H9 (cell line): ENCODE results near the gene OR5V1. TPM values are rescaled to one million over a fixed set of nuclear protein-coding genes. Genes with fewer than 3 reads are reported as not detected.

Experiments
- DNase-seq: peaks from one replicate; pipeline ENCODE4 v3.0.0-alpha.2; 2017
- H2AFZ ChIP-seq: one replicate; pipeline ENCODE4 v1.6.1; 2013; ENCODE audit warnings: mild to moderate bottlenecking, low read length, control low read depth, moderate library complexity
- H2AK5ac ChIP-seq: 2 replicates; pipeline ENCODE4 v1.6.1; 2013; ENCODE audit warnings: low read length, control low read depth, mixed read lengths; ENCODE audit not compliant: insufficient read length
- H2BK120ac ChIP-seq: one replicate; pipeline ENCODE4 v1.6.1; 2013; ENCODE audit warnings: low read depth, mild to moderate bottlenecking, low read length, control low read depth, inconsistent platforms; ENCODE audit not compliant: poor library complexity, severe bottlenecking
- H2BK12ac ChIP-seq: 2 replicates; pipeline ENCODE4 v1.6.1; 2013; ENCODE audit warnings: low read length, control low read depth, mixed read lengths, low read depth; ENCODE audit not compliant: insufficient read length
- H2BK15ac ChIP-seq: 2 replicates; pipeline ENCODE4 v1.6.1; 2013; ENCODE audit warnings: low read depth, low read length, control low read depth
- H2BK20ac ChIP-seq: one replicate; pipeline ENCODE4 v1.6.1; 2013; ENCODE audit warnings: low read depth, mild to moderate bottlenecking, low read length, control low read depth, inconsistent platforms; ENCODE audit not compliant: poor library complexity, severe bottlenecking
- H2BK5ac ChIP-seq: 2 replicates; pipeline ENCODE4 v1.6.1; 2013; ENCODE audit warnings: low read length, control low read depth, mixed read lengths; ENCODE audit not compliant: insufficient read length
- H3K14ac ChIP-seq: 2 replicates; pipeline ENCODE4 v1.6.1; 2013; ENCODE audit warnings: low read length, control low read depth; ENCODE audit not compliant: insufficient read depth
- H3K18ac ChIP-seq: 2 replicates; pipeline ENCODE4 v1.6.1; 2013; ENCODE audit warnings: low read depth, mild to moderate bottlenecking, mixed read lengths, low read length, control low read depth; ENCODE audit not compliant: insufficient read length
- H3K23ac ChIP-seq: 2 replicates; pipeline ENCODE4 v1.6.1; 2013; ENCODE audit warnings: low read length, control low read depth, mixed read lengths, low read depth; ENCODE audit not compliant: insufficient read length
- H3K23me2 ChIP-seq: 2 replicates; pipeline ENCODE4 v1.6.1; 2013; ENCODE audit warnings: low read depth, mild to moderate bottlenecking, mixed read lengths, low read length, control low read depth; ENCODE audit not compliant: insufficient read length, poor library complexity, severe bottlenecking
- H3K27ac ChIP-seq: 2 replicates; pipeline ENCODE4 v1.5.1; 2013; ENCODE audit warnings: low read length, control low read depth, mixed read lengths, low read depth; ENCODE audit not compliant: insufficient read length
- H3K27me3 ChIP-seq: 2 replicates; pipeline ENCODE4 v1.6.1; 2013; ENCODE audit warnings: low read length, control low read depth, inconsistent platforms; ENCODE audit not compliant: insufficient read depth
- H3K4ac ChIP-seq: 2 replicates; pipeline ENCODE4 v1.6.1; 2013; ENCODE audit warnings: low read depth, mild to moderate bottlenecking, control low read depth, inconsistent platforms, low read length, moderate library complexity
- H3K4me1 ChIP-seq: 2 replicates; pipeline ENCODE4 v1.6.1; 2013; ENCODE audit warnings: low read length, control low read depth, inconsistent platforms; ENCODE audit not compliant: insufficient read depth
- H3K4me2 ChIP-seq: 2 replicates; pipeline ENCODE4 v1.6.1; 2013; ENCODE audit warnings: low read length, control low read depth, mixed read lengths; ENCODE audit not compliant: insufficient read length, insufficient read depth
- H3K56ac ChIP-seq: 2 replicates; pipeline ENCODE4 v1.6.1; 2013; ENCODE audit warnings: low read depth, mild to moderate bottlenecking, mixed read lengths, low read length, control low read depth; ENCODE audit not compliant: insufficient read length
- H3K79me1 ChIP-seq: 2 replicates; pipeline ENCODE4 v1.6.1; 2013; ENCODE audit warnings: low read depth, mild to moderate bottlenecking, moderate library complexity, low read length, control low read depth, inconsistent platforms; ENCODE audit not compliant: insufficient read depth, poor library complexity, severe bottlenecking
- H3K79me2 ChIP-seq: 2 replicates; pipeline ENCODE4 v1.6.1; 2013; ENCODE audit warnings: low read length, control low read depth, inconsistent platforms; ENCODE audit not compliant: insufficient read depth
- H3K9ac ChIP-seq: 2 replicates; pipeline ENCODE4 v1.6.1; 2013; ENCODE audit warnings: low read length, control low read depth, mixed read lengths; ENCODE audit not compliant: insufficient read length; ENCODE audit errors: extremely low read depth
- H3K9me3 ChIP-seq: one replicate; pipeline ENCODE4 v1.6.1; 2013; ENCODE audit warnings: low read depth, low read length, inconsistent platforms; ENCODE audit not compliant: control insufficient read depth
- H3T11ph ChIP-seq: one replicate; pipeline ENCODE4 v1.6.1; 2013; ENCODE audit warnings: mild to moderate bottlenecking, low read length, control low read depth, inconsistent platforms
- H4K20me1 ChIP-seq: one replicate; pipeline ENCODE4 v1.6.1; 2013; ENCODE audit not compliant: control insufficient read depth, insufficient read length, insufficient read depth
- H4K5ac ChIP-seq: 2 replicates; pipeline ENCODE4 v1.6.1; 2013; ENCODE audit warnings: low read depth, mild to moderate bottlenecking, mixed read lengths, low read length, control low read depth; ENCODE audit not compliant: insufficient read length
- H4K8ac ChIP-seq: replicated peaks from 2 replicates; pipeline ENCODE4 v1.6.1; 2013; ENCODE audit warnings: low read length, control low read depth, mixed read lengths, low read depth; ENCODE audit not compliant: insufficient read length
- H4K91ac ChIP-seq: 2 replicates; pipeline ENCODE4 v1.6.1; 2013; ENCODE audit warnings: low read depth, mild to moderate bottlenecking, moderate library complexity, mixed read lengths, low read length, control low read depth; ENCODE audit not compliant: insufficient read length
- H3K27ac Mint-ChIP-seq, 3 experiments: 2 replicates in 2 of 3; 3 replicates in 1 of 3; pipeline ENCODE4 v1.8.0; 2020 to 2021; ENCODE audit warnings: mixed read lengths in 3 of 3, mild to moderate bottlenecking in 1 of 3, moderate library complexity in 1 of 3
- H3K27me3 Mint-ChIP-seq: 2 replicates; pipeline ENCODE4 v1.8.0; 2021; ENCODE audit warnings: low read depth, mild to moderate bottlenecking, moderate library complexity, mixed read lengths
- H3K36me3 Mint-ChIP-seq, 3 experiments: 2 replicates in 2 of 3; 3 replicates in 1 of 3; pipeline ENCODE4 v1.8.0; 2020 to 2021; ENCODE audit warnings: low read depth in 3 of 3, mixed read lengths in 3 of 3; ENCODE audit not compliant: insufficient read depth in 1 of 3
- H3K4me1 Mint-ChIP-seq, 2 experiments: 2 replicates each; pipeline ENCODE4 v1.8.0; 2020; ENCODE audit warnings: mixed read lengths in 2 of 2
- H3K4me3 Mint-ChIP-seq, 2 experiments: 2 replicates in 1 of 2; 3 replicates in 1 of 2; pipeline ENCODE4 v1.8.0; 2020 to 2021; ENCODE audit warnings: mild to moderate bottlenecking in 2 of 2, mixed read lengths in 2 of 2, moderate library complexity in 1 of 2
- H3K9me3 Mint-ChIP-seq, 2 experiments: 2 replicates in 1 of 2; 3 replicates in 1 of 2; pipeline ENCODE4 v1.8.0; 2020; ENCODE audit warnings: mild to moderate bottlenecking in 2 of 2, mixed read lengths in 2 of 2, moderate library complexity in 1 of 2
- WGBS: extraction: QIAGEN DNeasy Blood & Tissue Kit; methylation state at CpG from one replicate; pipeline ENCODE4 v1.1.7; 2013; ENCODE audit warnings: missing lambda C conversion rate, low lambda C conversion rate, mixed read lengths; ENCODE audit not compliant: insufficient read length; ENCODE audit errors: extremely low coverage; 5-methylcytosine and 5-hydroxymethylcytosine counted together
- total RNA-seq: library from RNA; stranded (reverse); gene quantifications from 2 replicates; pipeline ENCODE4 v1.2.1, GENCODE V29; 2021
- TF ChIP-seq, protein P1 (sequence below): fragments of 200-600 bp; sonication (generic); conservative IDR thresholded peaks from 3 replicates; pipeline ENCODE4 v1.8.0; 2021; ENCODE audit warnings: antibody characterized with exemption, mild to moderate bottlenecking

OR5V1 gene
- total RNA-seq, 1 experiment from 2014 or later: not detected

DNA sequence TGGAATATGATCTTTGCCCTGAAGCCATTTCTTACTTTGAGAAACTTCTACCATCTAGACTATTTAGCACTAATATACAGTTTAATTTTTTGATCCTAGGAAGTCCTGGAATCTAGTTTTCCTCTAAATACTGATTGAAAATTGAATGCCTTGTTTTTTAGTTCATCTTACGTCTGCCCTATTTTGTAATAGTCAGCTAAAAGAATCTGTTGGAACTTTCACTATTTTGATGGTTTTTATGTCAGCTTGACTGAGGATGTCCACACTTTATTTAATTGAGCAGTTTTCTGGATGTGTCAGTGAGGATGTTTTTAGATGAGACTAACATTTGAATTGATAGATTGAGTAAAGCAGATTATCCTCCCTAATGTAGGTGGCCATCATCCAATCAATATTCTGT lies 35.1 kb upstream of the OR5V1 start:
- no peak overlapping the region for H2AK5ac ChIP-seq
- H3K4ac ChIP-seq: no peak overlapping the region
- Mint-ChIP-seq H3K27ac (no peak overlapping the region), H3K9me3 (peaks cover 3 to 6% of the 10 kb centered on the region in 2 experiments; a peak in 3 of 5 replicates), H3K36me3 (no peaks in the 10 kb centered on the region; a peak in 1 of 7 replicates), H3K4me3 (no peak overlapping the region), H3K27me3 (no peaks in the 10 kb centered on the region), H3K4me1 (no peaks in the 10 kb centered on the region)
- H3K18ac ChIP-seq: no peak overlapping the region
- no peaks in the 10 kb centered on the region for H3K23me2 ChIP-seq
- TF ChIP-seq, protein P1, sequence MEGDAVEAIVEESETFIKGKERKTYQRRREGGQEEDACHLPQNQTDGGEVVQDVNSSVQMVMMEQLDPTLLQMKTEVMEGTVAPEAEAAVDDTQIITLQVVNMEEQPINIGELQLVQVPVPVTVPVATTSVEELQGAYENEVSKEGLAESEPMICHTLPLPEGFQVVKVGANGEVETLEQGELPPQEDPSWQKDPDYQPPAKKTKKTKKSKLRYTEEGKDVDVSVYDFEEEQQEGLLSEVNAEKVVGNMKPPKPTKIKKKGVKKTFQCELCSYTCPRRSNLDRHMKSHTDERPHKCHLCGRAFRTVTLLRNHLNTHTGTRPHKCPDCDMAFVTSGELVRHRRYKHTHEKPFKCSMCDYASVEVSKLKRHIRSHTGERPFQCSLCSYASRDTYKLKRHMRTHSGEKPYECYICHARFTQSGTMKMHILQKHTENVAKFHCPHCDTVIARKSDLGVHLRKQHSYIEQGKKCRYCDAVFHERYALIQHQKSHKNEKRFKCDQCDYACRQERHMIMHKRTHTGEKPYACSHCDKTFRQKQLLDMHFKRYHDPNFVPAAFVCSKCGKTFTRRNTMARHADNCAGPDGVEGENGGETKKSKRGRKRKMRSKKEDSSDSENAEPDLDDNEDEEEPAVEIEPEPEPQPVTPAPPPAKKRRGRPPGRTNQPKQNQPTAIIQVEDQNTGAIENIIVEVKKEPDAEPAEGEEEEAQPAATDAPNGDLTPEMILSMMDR: no peak
- H3K23ac ChIP-seq: no peak overlapping the region
- no peak overlapping the region for H4K5ac ChIP-seq
- H2BK5ac ChIP-seq: no peak overlapping the region
- no peak overlapping the region for H3K56ac ChIP-seq
- H2BK20ac ChIP-seq: no peak overlapping the region
- H3K4me1 ChIP-seq: no peaks in the 10 kb centered on the region
- no peak overlapping the region for H2BK12ac ChIP-seq
- no CpG with 5 or more reads among the region's 1 CpG for WGBS
- H2BK15ac ChIP-seq: no peak overlapping the region
- no peak overlapping the region for H3K9ac ChIP-seq
- H3K14ac ChIP-seq: no peak overlapping the region
- H3K9me3 ChIP-seq: no peaks in the 10 kb centered on the region
- no peak overlapping the region for H4K91ac ChIP-seq
- no peaks in the 10 kb centered on the region for H3K79me1 ChIP-seq
- H4K8ac ChIP-seq: no peak overlapping the region
- no peak overlapping the region for H3T11ph ChIP-seq
- no peak for DNase-seq
- H3K27ac ChIP-seq: no peak overlapping the region
- no peak overlapping the region for H3K4me2 ChIP-seq
- no peaks in the 10 kb centered on the region for H3K79me2 ChIP-seq
- H3K27me3 ChIP-seq: no peaks in the 10 kb centered on the region
- H4K20me1 ChIP-seq: no peaks in the 10 kb centered on the region
- no peak overlapping the region for H2BK120ac ChIP-seq
- H2AFZ ChIP-seq: no peak overlapping the region
